PC-3 (cell line): ENCODE measurements around the gene WFDC5. TPM values are rescaled to one million over a fixed set of nuclear protein-coding genes. Genes with fewer than 3 reads are reported as not detected.

Experiments used
- ATAC-seq: fragments of 200-7000 bp; cut with Tn5 transposase; 2 replicates; pipeline ENCODE4 v1.9.1; 2020; ENCODE audit warnings: mild to moderate bottlenecking, moderate library complexity
- BruUV-seq: library from RNA; stranded (reverse); fragments of 400-500 nt; replicated peaks from 2 replicates; lab custom pipeline; 2021; lab: Mats Ljungman, UMichigan
- CTCF ChIA-PET: fragments of 300-600 bp; sonication (Branson Sonifier 250); formaldehyde crosslinking; loops from one replicate; lab custom pipeline; 2022; ENCODE audit warnings: antibody characterized with exemption; lab: Charles Lee
- POLR2A ChIA-PET: fragments of 300-600 bp; sonication (Branson Sonifier 250); formaldehyde crosslinking; loops from one replicate; lab custom pipeline; 2022; ENCODE audit warnings: antibody characterized with exemption; ENCODE audit not compliant: unreplicated experiment; lab: Charles Lee
- DNase-seq: peaks from one replicate; pipeline ENCODE4 v3.0.0-alpha.2; 2015
- H2AFZ ChIP-seq: fragments of 300-600 bp; sonication (generic); 2 replicates; pipeline ENCODE4 v1.6.0; 2016; ENCODE audit warnings: antibody characterized with exemption, low read length
- H3F3A ChIP-seq: fragments of 300-600 bp; sonication (generic); one replicate; pipeline ENCODE4 v1.6.0; 2017; ENCODE audit warnings: antibody characterized with exemption, low read length, control low read depth, mild to moderate bottlenecking; ENCODE audit not compliant: unreplicated experiment
- H3K27ac ChIP-seq: fragments of 300-600 bp; sonication (generic); 2 replicates; pipeline ENCODE4 v1.5.1; 2016; ENCODE audit warnings: mild to moderate bottlenecking, low read length
- H3K27me3 ChIP-seq: fragments of 300-600 bp; sonication (generic); 2 replicates; pipeline ENCODE4 v1.6.1; 2016; ENCODE audit warnings: low read length, mixed read lengths
- H3K36me3 ChIP-seq: fragments of 300-600 bp; sonication (generic); 2 replicates; pipeline ENCODE4 v1.6.1; 2016; ENCODE audit warnings: low read depth, mixed run types, low read length, mixed read lengths
- H3K4me1 ChIP-seq: fragments of 300-600 bp; sonication (generic); 2 replicates; pipeline ENCODE4 v1.5.1; 2016; ENCODE audit warnings: low read length; ENCODE audit not compliant: insufficient read depth
- H3K4me2 ChIP-seq: fragments of 300-600 bp; sonication (generic); 2 replicates; pipeline ENCODE4 v1.6.0; 2016; ENCODE audit warnings: low read length
- H3K4me3 ChIP-seq: fragments of 300-600 bp; sonication (generic); 2 replicates; pipeline ENCODE4 v1.5.1; 2016; ENCODE audit warnings: mild to moderate bottlenecking, low read length, mixed read lengths
- H3K79me2 ChIP-seq: fragments of 300-600 bp; sonication (generic); 2 replicates; pipeline ENCODE4 v1.6.1; 2017; ENCODE audit warnings: low read length, mixed read lengths
- H3K9ac ChIP-seq: fragments of 300-600 bp; sonication (generic); 2 replicates; pipeline ENCODE4 v1.6.0; 2016; ENCODE audit warnings: mild to moderate bottlenecking, low read length
- H3K9me2 ChIP-seq: fragments of 300-600 bp; sonication (generic); replicated peaks from 2 replicates; pipeline ENCODE4 v1.6.1; 2016; ENCODE audit warnings: mixed run types, low read length, mixed read lengths
- H3K9me3 ChIP-seq: fragments of 300-600 bp; sonication (generic); 2 replicates; pipeline ENCODE4 v1.6.1; 2016; ENCODE audit warnings: low read length, mixed read lengths
- H4K20me1 ChIP-seq: fragments of 300-600 bp; sonication (generic); 2 replicates; pipeline ENCODE4 v1.6.1; 2016; ENCODE audit warnings: low read length, mixed read lengths
- EZH2 ChIP-seq: fragments of 300-600 bp; sonication (generic); IDR thresholded peaks from one replicate; pipeline ENCODE4 v1.6.1; 2017; ENCODE audit warnings: antibody characterized with exemption, mild to moderate bottlenecking, low read length; ENCODE audit not compliant: unreplicated experiment
- EZH2phosphoT487 ChIP-seq: fragments of 300-600 bp; sonication (generic); IDR thresholded peaks from 2 replicates; pipeline ENCODE4 v1.6.1; 2018; ENCODE audit warnings: mild to moderate bottlenecking, antibody characterized with exemption, low read length, borderline replicate concordance
- intact Hi-C: fragments of 100-400 bp; cut with micrococcal nuclease; formaldehyde crosslinking; loops from 2 replicates; pipeline ENCODE4 v1.9.0; 2023
- total RNA-seq: library from RNA; depleted of rRNA; stranded (reverse); fragments of >200 nt; gene quantifications from 2 replicates; pipeline ENCODE4 v1.2.3, GENCODE V29; 2014
- TF ChIP-seq, protein P1 (sequence below): fragments of 300-600 bp; sonication (generic); conservative IDR thresholded peaks from 2 replicates; pipeline ENCODE4 v1.5.1; 2017; ENCODE audit warnings: antibody characterized with exemption, low read depth, mild to moderate bottlenecking, low read length

The WFDC5 gene
- total RNA-seq, 1 experiment from 2014 or later = not detected

DNA sequence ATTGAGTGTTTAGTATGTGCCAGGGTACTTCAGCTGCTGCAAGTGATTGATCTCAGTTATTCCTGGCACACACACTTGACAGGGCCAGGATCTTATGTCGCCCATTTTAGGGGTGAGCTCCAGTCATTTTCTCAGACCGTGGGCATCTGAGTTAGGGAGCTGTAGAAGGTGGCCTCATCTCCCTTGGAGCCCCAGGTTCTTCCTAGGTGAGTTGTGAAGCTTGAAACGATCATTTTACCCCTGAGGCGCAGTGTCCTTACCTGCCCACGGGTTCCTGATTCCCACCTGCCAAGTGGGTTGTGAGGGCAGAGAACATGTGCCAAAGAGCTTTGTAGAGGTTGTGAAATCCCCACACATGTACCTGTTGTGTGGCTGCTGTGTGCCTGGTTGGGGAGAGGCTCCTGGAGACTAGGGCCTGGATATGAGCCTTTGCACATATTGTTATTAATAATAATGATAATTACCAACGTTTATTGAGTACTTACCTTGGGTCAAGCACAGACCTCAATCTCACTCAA, 13.6 kb downstream of the WFDC5 start:
- no TSS peak for BruUV-seq

GRCh38 chr20:45100563-45101245, 14.3 kb downstream of the WFDC5 start, which contains the start of gene KCNS1:
KCNS1 (minus strand) TSS chr20:45101127; CDS start chr20:45099236, 1,891 bp downstream.
- no peak within 1 kb of the TSS for H3K27ac ChIP-seq
- DNase-seq = no peak
- H3K4me1 ChIP-seq = peaks cover 10% of the 10 kb centered on the region
- no peaks in the 10 kb centered on the region for H3K9me2 ChIP-seq
- no TSS peak for BruUV-seq
- H3K4me2 ChIP-seq = no peak within 1 kb of the TSS
- no peaks in the 10 kb centered on the region for H3K9me3 ChIP-seq
- no peaks in the 10 kb centered on the region for H4K20me1 ChIP-seq
- H3K27me3 ChIP-seq = no peaks in the 10 kb centered on the region
- H3K79me2 ChIP-seq = no peaks in the 10 kb centered on the region
- no peaks in the 10 kb centered on the region for H3F3A ChIP-seq
- no peak within 1 kb of the TSS for H2AFZ ChIP-seq
- TF ChIP-seq EZH2phosphoT487 = no peak
- TF ChIP-seq, protein P1, sequence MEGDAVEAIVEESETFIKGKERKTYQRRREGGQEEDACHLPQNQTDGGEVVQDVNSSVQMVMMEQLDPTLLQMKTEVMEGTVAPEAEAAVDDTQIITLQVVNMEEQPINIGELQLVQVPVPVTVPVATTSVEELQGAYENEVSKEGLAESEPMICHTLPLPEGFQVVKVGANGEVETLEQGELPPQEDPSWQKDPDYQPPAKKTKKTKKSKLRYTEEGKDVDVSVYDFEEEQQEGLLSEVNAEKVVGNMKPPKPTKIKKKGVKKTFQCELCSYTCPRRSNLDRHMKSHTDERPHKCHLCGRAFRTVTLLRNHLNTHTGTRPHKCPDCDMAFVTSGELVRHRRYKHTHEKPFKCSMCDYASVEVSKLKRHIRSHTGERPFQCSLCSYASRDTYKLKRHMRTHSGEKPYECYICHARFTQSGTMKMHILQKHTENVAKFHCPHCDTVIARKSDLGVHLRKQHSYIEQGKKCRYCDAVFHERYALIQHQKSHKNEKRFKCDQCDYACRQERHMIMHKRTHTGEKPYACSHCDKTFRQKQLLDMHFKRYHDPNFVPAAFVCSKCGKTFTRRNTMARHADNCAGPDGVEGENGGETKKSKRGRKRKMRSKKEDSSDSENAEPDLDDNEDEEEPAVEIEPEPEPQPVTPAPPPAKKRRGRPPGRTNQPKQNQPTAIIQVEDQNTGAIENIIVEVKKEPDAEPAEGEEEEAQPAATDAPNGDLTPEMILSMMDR = no peak
- H3K9ac ChIP-seq = no peak within 1 kb of the TSS
- POLR2A ChIA-PET = no interaction called here
- intact Hi-C loops = no loop called here
- H3K4me3 ChIP-seq = no peak within 1 kb of the TSS
- no peaks in the 10 kb centered on the region for H3K36me3 ChIP-seq
- CTCF ChIA-PET = interaction anchor here (0.6 to 1.4 kb wide), 2 partner anchors 57 to 58 kb away, joined by 3 to 5 read pairs; no protein-coding TSS in a partner anchor
- ATAC-seq = no peak

More for the DNA sequence above, 13.6 kb downstream of the WFDC5 start:
- Histone ChIP-seq H3K4me3 (no peak overlapping the region), H3K27ac (no peak overlapping the region), H3F3A (no peaks in the 10 kb centered on the region), H2AFZ (no peak overlapping the region), H3K4me2 (no peak overlapping the region), H3K9me2 (no peaks in the 10 kb centered on the region), H3K36me3 (no peaks in the 10 kb centered on the region), H3K79me2 (no peaks in the 10 kb centered on the region), H3K9ac (no peak overlapping the region), H3K4me1 (peaks cover 10% of the 10 kb centered on the region), H3K27me3 (no peaks in the 10 kb centered on the region), H4K20me1 (no peaks in the 10 kb centered on the region), H3K9me3 (no peaks in the 10 kb centered on the region)
- ATAC-seq (no peak), DNase-seq (no peak)
- intact Hi-C loops = no loop called here
- ChIA-PET POLR2A (no interaction called here), CTCF (no interaction called here)
- TF ChIP-seq, protein P1 = no peak
- TF ChIP-seq EZH2 = no peak
- TF ChIP-seq EZH2phosphoT487 = no peak

GRCh38 chr20:45098103-45098773, 16.7 kb downstream of the WFDC5 start:
- Histone ChIP-seq H3F3A (no peaks in the 10 kb centered on the region), H3K4me3 (no peak overlapping the region), H3K4me1 (no peaks in the 10 kb centered on the region), H3K27ac (no peak overlapping the region), H3K9me3 (no peaks in the 10 kb centered on the region), H3K36me3 (no peaks in the 10 kb centered on the region), H2AFZ (no peak overlapping the region), H3K9me2 (no peaks in the 10 kb centered on the region), H3K9ac (no peak overlapping the region), H3K79me2 (no peaks in the 10 kb centered on the region), H4K20me1 (no peaks in the 10 kb centered on the region), H3K4me2 (no peak overlapping the region), H3K27me3 (no peaks in the 10 kb centered on the region)
- no TSS peak for BruUV-seq
- ChIA-PET POLR2A (no interaction called here), CTCF (no interaction called here)
- DNase-seq (no peak), ATAC-seq (no peak)
- intact Hi-C loops = no loop called here
- TF ChIP-seq, protein P1 = no peak
- TF ChIP-seq EZH2phosphoT487 (no peak), EZH2 (no peak)
